ENCODE measurements around the gene TMSB10.
"Not testable (repeated sequence)": the region's sequence is repeated elsewhere in the genome, so short reads cannot be mapped to it uniquely, and the experiment has no call there.

TMSB10 gene

GRCh38 chr2:84904151-84904550 is 1.3 kb upstream of the TMSB10 start:
- no peak for DNase-seq (ENCODE audit: low read depth in 2 of 2)

DNA sequence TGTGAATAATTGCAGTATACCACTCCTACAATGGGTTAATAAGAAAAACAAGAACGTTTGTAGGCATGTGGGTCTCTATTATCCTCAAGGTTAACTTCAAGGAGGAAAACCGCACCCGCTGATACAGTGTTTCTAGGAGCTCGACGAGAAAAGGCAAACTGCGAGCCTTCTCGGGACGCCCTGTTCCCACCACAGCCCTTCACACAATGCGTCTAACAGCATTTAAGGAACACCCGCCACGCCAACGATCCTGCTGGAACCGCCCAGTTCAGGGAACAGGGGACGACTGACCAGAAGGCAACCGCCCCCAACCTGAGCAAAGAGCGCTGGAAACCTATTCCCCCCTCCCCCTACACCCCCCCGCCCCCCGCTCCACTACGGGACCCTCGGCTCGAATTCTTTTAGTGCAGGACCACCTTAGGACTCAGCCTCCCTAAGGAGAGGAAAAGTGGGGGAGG is 710 bp upstream of the TMSB10 start:
- no peak for DNase-seq (ENCODE audit: low read depth in 2 of 2)

GRCh38 chr2:84906108-84906899 is 848 bp downstream of the TMSB10 start:
- peak in 1 of 2 donors; percentile 62 for DNase-seq (ENCODE audit: low read depth in 2 of 2)

DNA sequence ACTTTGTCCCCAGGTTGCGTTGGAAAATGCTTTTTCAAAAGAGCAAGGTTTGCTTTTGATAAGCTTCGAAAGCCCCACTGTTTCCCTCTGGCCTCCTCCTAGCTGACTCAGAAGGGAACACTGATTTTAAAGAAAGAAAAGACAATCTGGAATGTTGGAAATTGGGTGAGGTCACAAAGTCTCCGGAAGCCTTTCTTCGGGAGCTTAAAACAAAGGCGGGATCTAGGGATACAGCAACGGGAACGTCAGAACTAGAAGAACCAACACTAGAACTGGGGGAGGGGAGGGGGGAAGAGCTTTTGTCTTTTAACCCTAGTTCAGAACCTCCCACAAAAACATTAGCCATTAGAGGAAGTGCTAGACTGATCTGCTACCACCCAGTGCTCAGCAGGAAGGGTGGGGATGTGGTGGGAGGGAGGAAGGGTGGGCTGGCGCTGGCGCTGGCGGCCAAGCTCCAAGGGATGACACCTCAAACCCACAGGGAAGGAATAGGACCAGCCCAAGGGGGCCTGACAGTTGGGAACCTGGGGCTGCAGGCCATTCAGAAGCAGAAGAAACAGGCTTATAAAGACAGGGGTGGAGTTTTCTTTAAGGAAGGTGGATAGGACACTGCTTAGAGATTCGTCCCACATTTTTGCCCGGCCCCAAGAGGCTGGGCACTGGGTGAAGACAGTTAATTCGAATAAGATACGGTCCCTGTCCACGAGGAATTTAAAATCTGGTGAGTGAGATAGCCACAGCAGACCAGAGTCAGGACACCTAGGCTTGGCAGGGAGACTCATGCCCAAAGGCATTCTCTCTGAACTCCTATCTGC is 1.7 kb downstream of the TMSB10 start:
- no peak for DNase-seq (ENCODE audit: low read depth in 2 of 2)

DNA sequence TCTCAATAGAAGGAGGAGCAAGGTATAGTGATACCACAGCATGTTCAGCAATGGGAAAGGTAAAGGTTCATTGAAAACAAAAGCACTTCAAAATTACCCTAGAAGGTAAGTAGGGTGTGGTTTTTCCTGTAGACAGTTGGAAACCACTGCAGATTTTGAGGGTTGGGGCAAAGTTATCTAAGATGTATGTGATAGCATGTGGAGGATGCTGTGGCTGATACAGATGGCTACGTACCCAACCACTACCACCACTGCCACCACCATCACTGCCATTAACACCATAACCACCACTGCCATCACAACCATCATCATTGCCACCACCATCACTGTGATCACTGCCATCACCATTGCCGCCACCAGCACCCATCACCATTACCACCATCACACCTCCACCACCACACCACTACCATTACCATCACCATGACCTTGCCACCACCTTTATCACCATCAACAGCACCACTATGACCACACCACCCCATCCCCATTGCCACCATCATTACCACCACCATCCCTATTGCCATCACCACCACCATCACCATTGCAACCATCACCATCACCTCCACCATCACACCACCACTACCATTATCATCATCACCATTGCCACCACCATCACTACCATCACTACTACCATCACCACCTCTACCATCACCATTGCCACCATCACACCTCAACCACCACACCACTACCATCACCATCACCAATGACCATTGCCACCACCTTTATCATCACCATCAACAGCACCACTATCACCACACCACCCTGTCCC is 3.7 kb downstream of the TMSB10 start:
- DNase-seq (ENCODE audit: low read depth in 2 of 2): no peak

GRCh38 chr2:84911135-84911678 is 5.8 kb downstream of the TMSB10 start:
- no peak for DNase-seq (ENCODE audit: low read depth in 2 of 2)

DNA sequence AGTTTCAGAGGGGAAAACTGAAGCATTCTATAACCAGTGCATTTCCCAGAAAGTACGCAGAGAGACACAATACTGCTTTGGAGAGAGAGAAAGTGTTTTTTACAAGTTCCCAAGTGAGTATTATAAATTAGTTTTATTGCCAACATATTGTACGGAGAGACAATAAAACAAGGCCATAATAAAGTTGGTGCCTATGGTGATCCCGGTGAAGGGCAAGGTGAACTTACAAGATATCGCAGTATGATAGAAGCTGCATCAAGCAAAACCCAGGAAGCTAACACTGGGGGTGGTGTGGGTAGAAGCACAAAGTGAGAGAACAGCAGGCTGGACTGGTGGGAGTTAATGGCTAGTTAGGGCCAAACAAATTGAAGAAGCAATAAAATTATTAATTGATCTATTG is 7.5 kb downstream of the TMSB10 start:
- DNase-seq (ENCODE audit: low read depth in 2 of 2): no peak

DNA sequence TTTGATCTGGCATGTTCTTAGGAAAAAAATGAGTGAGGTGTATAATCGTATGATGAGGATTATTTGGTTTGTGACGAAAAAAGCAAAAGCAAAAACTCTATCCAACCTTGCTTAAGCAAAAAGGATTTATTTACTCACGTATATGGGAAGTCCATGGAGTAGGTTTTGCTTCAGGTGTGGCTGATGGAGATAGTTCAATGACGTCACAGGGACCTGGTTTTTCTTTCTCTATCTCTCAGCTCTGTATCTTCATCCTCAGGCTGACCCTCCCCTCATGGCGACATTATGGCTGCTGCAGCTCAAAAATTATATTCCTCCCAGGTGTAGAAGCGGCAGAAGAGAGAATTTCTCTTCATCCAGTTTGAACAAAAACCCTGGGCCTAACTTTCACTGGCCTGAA is 8.9 kb downstream of the TMSB10 start:
- no peak for DNase-seq (ENCODE audit: low read depth in 2 of 2)

- not testable (repeated sequence) for DNase-seq (ENCODE audit: low read depth in 2 of 2)
These were observed 10.2 kb downstream of the TMSB10 start for GRCh38 chr2:84915675-84916074.

DNA sequence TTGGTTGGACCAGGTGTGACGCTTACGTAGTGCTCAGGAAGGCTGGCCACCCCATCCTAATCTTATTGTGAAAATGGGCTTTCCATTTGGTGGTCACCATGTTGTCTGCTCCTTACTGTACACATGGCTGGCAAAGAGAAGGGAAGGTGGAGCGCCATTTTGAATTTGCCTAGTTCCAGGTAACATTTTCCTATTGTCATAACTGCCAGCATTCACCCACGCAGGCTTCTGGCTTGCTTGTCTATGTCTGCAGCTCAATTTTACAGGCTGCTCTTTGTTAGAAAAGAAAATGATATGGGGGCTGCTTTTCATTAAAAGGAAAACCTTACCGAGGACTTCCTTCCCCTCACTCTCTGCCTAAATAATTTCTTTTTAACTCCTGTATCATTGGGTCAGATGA is 12.4 kb downstream of the TMSB10 start:
- not testable (repeated sequence) for DNase-seq (ENCODE audit: low read depth in 2 of 2)

DNA sequence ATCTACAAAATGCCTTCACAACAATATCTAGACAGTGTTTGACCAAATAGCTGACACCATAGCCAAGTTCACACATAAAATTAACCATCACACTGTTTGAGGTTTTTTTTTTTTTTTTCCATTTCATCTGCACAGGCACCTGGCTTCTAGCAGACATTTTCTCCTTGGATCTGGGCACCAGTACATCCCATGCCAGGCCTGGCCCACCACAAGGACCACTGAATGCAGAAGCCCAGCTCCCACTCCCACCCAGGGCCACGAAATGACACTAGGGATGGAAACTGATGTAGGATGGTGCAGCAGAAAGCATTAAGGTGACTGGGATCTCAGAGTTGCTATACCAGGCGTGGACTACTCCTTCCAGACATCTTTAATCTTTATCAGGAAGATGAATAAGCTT is 13.0 kb downstream of the TMSB10 start:
- no peak for DNase-seq (ENCODE audit: low read depth in 2 of 2)

GRCh38 chr2:84919885-84920580 is 14.6 kb downstream of the TMSB10 start:
- DNase-seq (ENCODE audit: low read depth in 2 of 2): no peak

DNA sequence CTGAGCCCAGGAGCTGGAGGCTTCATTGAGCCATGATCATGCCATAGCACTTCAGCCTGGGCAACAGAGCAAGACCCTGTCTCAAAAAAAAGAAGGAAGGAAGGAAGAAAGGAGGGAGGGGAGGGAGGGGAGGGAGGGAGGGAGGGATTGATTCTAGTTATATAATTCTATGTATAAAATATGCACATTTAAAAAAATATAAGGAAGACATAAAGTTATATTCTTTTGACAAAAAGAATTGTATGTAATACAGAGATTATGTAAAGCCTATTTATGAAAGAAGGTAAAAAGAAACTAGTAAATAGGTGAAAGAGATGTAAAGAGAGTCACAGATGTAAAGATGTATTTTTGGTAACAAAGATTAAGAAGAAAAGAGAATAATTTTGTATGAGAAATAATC is 17.6 kb downstream of the TMSB10 start:
- no peak for DNase-seq (ENCODE audit: low read depth in 2 of 2)

GRCh38 chr2:84924173-84925106 is 19.0 kb downstream of the TMSB10 start:
- DNase-seq (ENCODE audit: low read depth in 2 of 2): no peak

- no peak for DNase-seq (ENCODE audit: low read depth in 2 of 2)
These were observed 19.9 kb downstream of the TMSB10 start for GRCh38 chr2:84925336-84925723.

- peak; percentile 92 for DNase-seq (ENCODE audit: low read depth in 2 of 2)
These were observed 20.4 kb downstream of the TMSB10 start for GRCh38 chr2:84925724-84926376.

DNA sequence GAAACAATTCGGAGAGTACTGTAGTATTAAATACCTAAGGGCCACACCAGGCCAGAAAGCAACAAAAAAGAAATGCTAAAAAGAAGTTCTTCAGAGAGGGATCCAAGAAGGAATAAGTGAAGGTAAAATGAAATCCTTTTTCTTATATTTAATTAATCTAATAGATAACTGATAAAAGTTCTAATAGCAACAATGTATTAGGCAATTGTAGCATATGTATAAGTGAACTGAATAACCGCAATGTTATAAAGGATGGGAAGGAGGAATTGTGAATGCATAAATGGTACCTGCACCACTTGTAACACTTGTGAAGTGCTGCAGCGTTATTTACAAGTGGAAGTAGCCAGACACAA is 21.8 kb downstream of the TMSB10 start:
- no peak for DNase-seq (ENCODE audit: low read depth in 2 of 2)

DNA sequence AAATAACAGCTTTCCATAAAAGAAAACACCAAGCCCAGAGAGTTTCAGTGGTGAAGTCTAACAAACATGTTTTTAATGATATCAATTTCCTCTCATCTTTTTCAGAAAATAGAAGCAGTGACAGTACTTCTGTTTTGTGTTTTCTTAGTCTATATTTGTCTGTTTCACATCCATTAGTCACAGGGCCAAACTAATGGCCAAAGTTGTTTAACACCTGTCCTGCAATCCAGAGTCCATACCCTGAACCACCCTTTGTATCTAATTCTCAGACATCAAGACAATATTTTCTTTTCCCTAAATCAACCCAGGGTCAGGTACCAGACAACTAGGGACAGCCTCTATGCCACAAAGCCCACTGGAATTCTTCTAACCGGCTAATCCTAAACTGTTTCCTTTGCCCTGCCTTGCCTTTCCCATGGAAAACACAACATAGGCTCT is 25.9 kb downstream of the TMSB10 start:
- no peak for DNase-seq (ENCODE audit: low read depth in 2 of 2)

DNA sequence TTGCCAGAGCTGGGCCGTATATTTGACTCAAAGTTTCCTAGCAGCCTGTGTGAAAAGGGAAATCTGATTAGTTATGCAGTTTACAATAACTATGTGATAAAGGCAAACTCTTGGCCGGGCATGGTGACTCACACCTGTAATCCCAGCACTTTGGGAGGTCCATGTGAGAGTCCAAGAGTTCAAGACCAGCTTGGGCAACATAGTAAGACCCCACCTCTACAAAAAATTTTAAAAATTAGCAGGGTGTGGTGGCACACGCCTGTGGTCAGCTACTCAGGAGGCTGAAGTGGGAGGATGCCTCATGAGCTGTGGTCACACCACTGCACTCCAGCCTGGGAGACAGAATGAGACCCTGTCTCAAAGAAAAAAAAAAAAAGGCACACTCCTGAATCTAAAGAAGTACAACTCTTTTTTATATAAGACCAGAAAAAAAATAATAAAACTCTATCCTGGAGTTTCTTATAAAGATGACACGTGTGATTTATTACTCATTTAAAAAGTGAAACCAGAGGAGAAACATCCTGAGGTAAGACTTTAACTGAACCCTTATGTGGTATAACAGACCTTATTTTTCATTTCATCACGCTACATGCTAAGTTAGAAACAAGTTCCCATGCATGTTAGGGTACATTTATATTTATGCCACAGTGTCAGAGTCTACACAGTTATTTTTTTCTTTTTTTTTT is 32.9 kb downstream of the TMSB10 start:
- peak in 1 of 2 donors; percentile 51 for DNase-seq (ENCODE audit: low read depth in 2 of 2)
